HG02970 (cell line): ENCODE measurements around the gene PPP1R15A.
A peak's percentile ranks its signal among the peaks of the same experiment; 100 is the strongest.
"Not testable (repeated sequence)": the region's sequence is repeated elsewhere in the genome, so short reads cannot be mapped to it uniquely, and the experiment has no call there.

ENCODE experiments used
- ATAC-seq: cut with Tn5 transposase; IDR thresholded peaks from one replicate; pipeline ENCODE4 v1.9.1; 2021; ENCODE audit warnings: mild to moderate bottlenecking, moderate library complexity, moderate number of reproducible peaks; ENCODE audit not compliant: unreplicated experiment, low FRiP score

Gene PPP1R15A

DNA sequence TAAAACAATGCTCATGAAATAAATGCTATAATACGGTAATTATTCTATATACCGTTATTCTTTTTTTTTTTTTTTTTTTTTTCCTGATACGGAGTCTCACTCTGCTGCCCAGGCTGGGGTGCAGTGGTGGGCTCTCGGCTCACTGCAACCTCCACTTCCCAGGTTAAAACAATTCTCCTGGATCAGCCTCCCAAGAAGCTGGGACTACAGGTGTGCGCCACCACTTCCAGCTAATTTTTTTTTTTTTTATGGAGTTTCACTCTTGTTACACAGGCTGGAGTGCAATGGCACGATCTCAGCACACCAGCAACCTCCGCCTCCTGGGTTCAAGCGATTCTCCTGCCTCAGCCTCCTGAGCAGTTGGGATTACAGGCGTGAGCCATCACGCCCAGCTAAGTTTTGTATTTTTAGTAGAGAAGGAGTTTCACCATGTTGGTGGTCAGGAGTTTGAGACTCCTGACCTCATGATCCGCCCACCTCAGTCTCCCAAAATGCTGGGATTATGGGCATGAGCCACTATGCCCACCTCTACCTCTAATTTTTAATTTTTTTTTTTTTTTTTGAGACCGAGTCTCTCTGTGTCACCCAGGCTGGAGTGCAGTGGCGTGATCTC is 6.9 kb downstream of the PPP1R15A start:
- ATAC-seq: no peak

DNA sequence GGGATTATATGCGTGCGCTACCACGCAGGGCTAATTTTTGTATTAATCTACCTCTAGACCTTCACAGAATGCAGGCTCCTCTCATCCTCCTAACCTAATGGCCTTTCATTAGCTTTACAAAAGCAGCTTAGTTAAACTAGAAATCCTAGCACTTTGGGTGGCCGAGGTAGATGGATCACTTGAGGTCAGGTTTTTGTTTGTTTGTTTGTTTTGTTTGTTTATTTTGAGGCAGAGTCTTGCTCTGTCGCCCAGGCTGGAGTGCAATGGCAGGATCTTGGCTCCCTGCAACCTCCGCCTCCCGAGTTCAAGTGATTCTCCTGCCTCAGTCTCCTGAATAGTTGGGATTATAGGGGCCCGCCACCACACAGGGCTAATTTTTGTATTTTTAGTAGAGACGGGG is 7.5 kb downstream of the PPP1R15A start:
- ATAC-seq: not testable (repeated sequence)

DNA sequence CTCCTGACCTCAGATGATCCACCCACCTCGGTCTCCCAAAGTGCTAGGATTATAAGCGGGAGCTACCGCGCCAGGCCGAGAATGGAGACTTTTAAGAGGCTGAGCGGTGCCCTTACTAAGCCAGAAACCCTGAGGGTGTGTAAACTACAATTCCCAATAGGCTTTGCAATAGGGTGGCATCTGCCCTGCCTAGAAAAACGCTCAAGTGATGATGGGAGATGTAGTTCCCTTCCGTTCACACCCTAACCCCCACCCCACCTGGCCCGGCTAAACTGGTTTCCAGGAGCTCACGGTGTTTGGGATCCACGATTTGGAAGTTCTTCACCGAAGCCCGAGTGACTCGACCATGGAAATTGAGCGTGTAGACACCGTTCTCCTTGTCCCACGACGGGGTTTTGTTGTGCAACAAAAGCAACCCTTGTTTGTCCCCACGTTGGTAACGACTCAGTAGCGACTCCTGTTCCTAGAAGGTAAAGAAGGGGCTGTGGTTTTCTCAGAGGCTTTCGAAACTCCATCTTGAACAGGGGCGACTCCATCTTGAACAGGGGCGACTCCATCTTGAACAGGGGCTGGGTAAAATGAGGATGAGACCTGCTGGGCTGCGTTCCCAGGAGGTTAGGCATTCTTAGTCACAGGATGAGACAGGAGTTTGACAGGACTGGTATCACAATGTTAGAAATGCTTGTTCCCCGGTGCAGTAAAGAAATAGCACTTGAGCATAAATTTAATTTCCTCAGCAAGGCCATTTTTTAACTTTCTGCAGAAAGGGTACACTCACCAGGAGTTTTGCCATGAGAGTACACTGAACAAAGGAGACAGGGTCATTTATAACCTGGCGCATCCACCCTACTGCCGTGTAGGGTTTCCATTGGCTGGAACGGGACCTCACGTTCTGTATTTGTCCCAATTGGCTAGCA is 9.8 kb downstream of the PPP1R15A start:
- no peak for ATAC-seq

DNA sequence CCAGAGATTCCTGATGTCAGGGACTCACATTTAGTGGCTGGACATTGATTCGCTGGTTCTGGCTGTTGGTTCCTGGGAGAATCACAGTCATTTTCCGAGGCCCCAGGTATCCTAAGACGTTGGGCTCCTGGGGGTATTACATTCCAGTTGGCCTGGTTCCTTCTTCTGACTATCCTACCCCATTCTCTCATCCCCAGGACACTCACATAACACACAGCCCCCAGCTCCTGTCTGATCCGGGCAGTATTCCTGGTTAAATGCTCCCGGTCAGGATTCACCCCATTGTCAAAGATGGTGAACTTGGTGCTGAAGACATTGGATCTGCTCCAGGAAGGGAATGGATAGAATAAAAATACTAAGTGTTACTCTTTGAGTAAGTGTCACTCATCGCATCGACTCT is 11.5 kb downstream of the PPP1R15A start:
- no peak for ATAC-seq

DNA sequence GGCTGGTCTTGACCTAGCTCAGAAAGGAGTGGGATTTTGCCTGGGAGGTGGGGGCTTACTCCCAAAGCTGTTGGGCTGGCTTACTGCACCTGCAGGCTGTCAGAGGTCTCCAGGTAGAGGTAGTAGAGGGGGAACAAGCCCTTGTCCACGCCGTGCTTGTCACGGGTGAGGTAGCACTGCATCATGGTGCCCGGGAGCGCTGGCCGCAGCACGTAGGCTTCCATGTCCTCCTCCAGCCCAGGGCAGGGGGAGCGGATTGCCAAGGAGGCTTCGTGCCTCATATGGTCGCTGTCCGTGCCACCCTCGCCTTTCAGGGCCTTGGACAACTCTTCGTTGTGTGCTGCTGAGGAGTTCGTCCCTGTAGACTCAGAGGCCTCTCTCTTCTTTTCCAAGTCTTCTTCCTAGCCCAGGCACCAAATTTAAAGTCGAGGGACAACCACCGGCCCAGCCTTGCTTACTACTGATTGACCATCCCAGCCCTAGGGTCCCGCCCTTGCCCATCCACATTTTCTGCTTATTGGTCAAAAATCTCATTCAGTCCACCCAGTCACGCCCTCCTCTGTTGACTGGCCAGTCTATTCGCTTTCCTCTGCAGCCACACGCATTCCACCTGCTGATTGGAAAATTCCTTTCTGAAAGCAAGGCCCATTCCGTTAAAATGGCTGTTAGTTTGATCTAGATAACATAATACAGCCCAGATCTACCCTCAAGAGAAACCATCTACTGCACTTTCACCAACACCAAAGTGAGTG is 15.8 kb downstream of the PPP1R15A start:
- ATAC-seq: no peak

DNA sequence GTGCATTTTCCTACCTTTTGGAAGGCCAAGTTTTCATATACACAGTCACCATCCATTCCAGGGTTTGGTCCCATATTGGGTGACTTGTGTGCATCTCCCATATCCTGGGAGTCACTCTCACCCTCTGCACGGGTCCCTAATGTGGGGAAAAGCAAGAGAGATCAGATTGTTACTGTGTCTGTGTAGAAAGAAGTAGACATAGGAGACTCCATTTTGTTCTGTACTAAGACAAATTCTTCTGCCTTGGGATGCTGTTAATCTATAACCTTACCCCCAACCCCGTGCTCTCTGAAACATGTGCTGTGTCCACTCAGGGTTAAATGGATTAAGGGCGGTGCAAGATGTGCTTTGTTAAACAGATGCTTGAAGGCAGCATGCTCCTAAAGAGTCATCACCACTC is 17.3 kb downstream of the PPP1R15A start:
- ATAC-seq: not testable (repeated sequence)

DNA sequence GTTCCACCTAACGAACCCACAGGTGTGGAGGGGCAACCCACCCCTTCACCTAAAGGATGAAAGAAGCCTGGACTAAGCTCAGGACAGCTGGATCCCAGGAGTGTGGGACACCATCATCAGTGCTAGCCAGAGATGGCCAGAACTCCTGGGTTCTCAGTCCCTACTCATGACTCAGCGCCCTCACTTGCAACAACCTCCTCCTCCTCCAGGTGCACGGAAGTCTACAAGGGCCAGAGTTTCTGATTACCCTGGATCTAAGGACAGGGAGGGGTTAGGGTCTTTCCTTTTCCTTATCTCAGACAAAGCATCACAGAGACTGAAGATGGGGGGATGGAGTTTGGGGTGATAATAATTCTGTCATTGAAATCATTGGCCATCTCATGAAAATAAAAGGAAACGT is 18.3 kb downstream of the PPP1R15A start:
- ATAC-seq: no peak

DNA sequence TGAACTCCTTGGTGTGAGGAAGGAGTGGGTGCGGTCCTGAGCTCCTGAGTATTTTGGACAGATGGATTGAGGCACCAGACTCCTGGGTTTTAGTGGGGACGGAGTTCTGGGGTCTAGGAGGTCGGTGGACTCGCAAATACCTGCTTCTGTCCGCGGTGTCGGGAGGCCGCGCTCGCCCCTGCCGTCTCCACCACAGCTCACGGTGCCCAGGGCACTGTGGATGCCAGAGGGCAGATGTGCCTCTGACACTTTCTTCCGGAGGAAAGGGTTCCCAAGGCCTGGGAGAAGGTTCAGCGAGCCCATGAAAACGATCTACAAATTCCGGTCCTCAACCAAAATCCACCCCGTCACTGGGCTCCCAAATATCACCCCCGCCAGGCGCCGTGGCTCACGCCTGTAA is 23.0 kb downstream of the PPP1R15A start:
- ATAC-seq: no peak

DNA sequence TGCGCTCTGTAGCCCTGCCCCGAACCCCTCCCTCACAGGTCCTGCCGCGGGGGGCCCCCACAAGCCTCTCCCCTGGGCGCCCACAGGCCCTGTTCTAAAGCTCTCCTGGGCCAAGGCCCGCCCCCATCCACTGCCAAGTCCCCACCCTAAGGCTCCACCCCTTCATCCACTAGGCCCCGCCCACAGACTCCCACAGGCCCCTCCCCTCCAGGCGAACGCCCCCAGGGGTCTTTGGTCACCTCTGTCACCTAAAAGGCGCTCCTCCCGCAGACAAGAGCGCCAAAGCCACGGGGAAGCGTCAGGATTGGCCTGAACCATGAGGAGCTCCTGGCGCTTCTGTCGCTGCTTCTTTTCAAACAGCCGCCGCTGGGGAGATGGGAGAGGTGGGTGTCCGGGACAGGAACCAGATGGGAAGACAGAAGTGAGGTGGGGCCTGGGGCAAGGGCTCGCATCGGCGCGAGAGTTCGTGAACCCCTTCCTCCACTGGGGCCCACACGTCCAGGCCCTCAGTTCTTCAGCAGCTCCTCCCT is 24.0 kb downstream of the PPP1R15A start:
- no peak for ATAC-seq

DNA sequence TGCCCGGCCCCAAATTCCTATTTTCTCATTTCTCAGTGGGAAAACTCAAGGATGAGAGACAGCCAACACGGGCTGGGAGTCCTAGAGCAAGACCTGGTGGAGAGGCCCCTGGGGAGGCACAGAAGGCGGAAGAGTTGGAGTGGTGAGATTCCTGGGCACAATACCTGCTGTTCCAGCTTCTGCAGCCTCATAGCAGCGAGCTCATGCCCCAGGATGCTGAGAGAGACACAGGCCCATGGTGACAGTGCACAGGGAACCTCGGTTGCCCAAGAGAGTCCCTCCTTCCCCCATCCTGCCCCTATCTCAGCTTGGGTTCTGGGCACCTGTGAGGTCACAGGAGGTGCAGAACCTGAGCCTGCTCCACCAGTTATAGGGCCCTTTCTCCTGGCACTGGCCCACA is 25.0 kb downstream of the PPP1R15A start:
- no peak for ATAC-seq

DNA sequence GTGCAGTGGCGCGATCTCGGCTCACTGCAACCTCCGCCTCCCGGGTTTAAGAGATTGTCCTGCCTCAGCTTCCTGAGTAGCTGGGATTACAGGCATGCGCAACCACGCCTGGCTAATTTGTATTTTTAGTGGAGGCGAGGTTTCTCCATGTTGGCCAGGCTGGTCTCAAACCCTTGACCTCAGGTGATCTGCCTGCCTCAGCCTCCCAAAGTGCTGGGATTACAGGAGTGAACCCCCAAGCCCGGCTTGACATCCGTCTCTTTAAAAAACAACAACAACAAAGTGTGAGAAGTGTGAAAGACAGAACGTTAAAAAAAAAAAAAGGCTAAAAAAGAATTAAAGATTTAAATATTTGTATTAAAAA is 27.1 kb downstream of the PPP1R15A start:
- not testable (repeated sequence) for ATAC-seq

DNA sequence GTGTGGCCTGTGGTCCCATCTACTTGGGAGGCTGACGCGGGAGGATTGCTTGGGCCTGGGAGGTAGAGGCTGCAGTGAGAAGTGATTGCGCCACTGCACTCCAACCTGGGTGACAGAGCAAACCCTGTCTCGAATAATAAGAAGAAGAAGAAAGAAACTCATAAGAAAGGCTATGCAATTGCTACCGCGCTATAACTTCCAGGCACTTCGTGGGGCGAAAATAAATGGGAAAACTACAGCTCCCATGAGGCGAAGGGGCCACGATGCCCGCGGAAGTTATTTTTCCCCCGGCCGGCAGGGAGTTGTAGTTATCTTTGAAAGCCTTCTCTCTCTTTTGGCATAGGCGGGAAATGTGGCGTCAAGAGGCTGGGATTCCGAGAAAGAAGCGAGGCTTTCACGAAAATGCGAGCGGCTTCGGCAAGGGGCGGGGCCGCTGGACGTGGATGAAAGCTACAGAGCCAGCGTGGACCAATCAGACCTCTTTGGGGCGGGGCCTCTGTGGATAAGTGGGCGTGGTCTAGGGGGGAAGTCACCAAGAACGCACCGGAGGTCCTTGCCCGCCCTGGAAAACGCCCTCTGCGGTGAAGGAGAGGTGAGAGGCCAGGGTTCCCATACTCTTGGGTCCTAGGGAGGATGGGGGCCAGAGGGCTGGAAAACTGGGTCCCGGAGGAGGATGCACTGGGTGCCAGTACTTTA is 27.7 kb downstream of the PPP1R15A start, which contains the start of gene NUCB1:
Gene NUCB1, plus strand, starts transcription at position 532 of the 696 bp plus-strand sequence. CDS start 485 bp downstream, outside the sequence.
- peak; percentile 81 for ATAC-seq

DNA sequence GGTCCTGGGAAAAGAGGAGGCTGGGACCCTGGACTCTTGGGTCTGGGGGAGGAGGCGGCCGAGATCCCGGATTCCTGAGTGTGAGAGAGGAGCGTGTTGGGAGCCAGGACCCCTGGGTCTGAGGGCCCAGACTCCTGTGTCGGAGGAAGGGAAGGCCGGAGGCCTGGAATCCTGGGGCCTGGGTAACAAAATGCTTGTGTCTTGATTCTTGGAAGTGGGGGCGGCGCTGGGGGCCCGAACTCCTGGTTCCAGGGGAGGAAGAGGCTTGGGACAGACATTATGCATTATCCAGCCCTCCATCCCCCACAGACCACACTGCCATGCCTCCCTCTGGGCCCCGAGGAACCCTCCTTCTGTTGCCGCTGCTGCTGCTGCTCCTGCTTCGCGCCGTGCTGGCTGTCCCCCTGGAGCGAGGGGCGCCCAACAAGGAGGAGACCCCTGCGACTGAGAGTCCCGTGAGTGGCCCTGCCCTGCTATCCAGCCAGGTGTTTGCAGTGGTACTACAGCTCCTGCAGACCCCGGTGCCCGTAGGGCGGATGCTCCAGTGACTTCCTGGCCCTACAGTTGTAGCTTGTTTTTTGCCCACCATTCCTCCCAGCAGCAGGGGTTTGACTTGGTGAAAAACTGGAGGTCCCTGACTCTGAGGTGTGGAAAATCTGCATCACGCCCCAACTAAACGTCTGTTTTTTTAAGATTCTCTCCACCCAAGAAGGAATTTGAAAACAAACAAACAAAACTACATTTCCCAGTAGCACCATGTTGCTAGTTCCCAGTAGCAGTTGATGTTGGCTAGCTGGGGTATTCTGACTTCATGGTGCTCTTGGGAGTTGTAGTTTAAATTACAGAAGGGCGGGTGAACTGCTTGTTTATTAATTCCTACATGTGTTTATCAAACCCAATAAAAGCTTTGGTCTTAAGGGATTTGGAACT is 28.5 kb downstream of the PPP1R15A start:
- no peak for ATAC-seq

DNA sequence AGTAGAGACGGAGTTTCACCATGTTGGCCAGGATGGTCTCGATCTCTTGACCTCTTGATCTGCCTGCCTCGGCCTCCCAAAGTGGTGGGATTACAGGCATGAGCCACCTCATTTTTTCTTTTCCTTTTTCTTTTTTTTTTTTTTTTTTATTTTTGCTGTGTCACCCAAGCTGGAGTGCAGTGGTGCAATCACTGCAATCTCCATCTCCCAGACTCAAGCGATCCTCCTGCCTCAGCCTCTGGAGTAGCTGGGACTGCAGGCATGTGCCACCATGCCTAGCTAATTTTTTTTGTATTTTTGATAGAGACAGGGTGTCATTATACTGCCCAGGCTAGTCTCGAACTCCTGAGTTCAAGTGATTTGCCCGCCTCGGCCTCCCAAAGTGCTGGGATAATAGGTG is 30.1 kb downstream of the PPP1R15A start:
- not testable (repeated sequence) for ATAC-seq

DNA sequence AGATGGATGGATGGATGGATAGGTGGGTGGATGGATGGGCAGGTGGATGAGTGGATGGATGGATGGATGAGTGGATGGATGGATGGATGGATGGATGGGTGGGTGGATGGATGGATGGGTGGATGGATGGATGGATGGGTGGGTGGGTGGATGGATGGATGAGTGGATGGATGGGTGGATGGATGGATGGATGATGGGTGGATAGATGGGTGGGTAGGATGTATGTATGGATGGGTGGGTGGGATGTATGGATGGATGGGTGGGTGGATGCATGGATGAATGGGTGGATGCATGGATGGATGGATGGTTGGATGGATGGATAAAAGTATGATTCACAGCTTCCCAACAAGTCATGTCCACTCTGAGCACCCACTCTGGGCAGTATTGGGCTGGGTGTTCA is 31.6 kb downstream of the PPP1R15A start:
- ATAC-seq: not testable (repeated sequence)

DNA sequence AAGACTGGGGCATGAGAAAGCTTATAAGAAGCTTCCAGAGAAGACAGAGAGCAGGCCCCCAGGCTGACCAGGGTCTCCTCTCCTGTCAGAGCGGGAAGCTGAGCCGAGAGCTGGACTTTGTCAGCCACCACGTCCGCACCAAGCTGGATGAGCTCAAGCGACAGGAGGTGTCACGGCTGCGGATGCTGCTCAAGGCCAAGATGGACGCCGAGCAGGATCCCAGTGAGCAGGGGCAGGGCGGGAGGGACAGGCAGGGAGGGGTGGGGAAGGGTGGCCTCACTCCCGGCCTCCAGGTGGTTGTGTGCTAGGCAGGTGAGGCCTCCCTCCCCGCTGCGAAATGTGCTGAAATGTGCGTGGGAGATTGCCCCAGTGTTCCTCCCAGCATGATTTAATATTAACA is 33.4 kb downstream of the PPP1R15A start:
- ATAC-seq: no peak

DNA sequence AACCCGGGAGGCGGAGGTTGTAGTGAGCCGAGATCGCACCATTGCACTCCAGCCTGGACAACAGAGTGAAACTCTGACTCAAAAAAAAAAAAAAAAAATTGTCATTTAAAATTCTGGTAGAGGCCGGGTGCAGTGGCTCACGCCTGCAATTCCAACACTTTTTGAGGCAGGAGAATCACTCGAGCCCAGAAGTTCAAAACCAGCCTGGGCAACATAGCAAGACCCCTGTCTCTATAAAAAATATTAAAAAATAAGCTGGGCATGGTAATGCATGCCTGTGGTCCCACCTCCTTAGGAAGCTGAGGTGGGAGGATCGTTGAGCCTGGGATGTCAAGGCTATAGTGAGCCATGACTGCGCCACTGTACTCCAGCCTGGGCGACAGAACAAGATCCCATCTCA is 34.1 kb downstream of the PPP1R15A start:
- ATAC-seq: no peak

DNA sequence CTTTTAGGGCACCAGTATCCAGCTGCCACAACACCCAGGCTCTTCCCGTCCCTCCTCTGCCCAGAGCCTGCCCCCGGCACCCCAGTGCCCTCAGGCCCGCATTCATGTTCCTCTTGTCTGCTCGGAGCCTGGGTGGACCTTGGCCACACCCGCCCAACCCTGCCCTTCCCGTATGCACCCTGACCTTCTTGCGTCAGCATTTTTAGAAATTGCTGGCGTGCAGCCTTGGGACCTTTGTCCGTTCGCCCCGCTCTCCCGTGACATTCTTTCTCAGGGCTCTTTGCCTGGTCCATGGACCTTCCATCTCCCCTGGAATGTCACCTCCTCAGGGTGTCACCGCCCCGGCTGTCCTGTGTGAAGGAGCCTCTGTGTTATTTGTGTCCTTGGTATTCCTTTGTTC is 35.5 kb downstream of the PPP1R15A start:
- ATAC-seq: no peak

DNA sequence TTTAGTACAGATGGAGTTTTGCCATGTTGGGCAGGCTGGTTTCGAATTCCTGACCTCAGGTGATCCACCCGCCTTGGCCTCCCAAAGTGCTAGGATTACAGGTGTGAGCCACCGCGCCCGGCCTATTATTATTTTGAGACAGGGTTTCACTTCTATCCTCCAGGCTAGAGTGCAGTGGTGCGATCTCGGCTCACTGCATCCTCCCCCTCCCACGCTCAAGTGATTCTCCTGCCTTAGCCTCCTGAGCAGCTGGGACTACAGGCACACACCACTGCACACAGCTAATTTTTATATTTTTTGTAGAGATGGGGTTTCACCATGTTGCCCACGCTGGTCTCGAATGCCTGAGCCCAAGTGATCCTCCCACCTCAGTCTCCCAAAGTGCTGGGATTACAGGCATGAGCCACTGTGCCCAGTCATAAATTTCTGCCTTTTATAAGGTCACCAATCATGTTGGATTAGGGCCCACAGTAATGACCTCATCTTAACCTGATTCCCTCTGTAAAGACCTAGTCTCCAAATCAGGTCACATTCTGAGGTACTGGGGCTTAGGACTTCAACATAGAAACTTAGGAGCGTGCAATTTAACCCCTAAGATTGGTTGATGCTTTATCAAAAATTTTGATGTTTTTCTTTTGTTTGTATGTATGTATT is 37.3 kb downstream of the PPP1R15A start:
- not testable (repeated sequence) for ATAC-seq
